Suppressor macrophage (primary cell): ENCODE results near the gene GABRB3.

Experiments
- DNase-seq, 4 experiments: peaks; one replicate each; pipeline ENCODE4 v3.0.0-alpha.2; 2020 to 2022

GABRB3 gene

GRCh38 chr15:26550880-26551279 lies 222.0 kb downstream of the GABRB3 start:
- DNase-seq: no peak

- DNase-seq: no peak
Measured at GRCh38 chr15:26537663-26538062, 235.2 kb downstream of the GABRB3 start.

- no peak for DNase-seq
Measured at GRCh38 chr15:26531489-26531888, 241.4 kb downstream of the GABRB3 start.

- no peak for DNase-seq
Measured at GRCh38 chr15:26525096-26525495, 247.8 kb downstream of the GABRB3 start.

- no peak for DNase-seq
Measured at GRCh38 chr15:26521691-26522198, 251.1 kb downstream of the GABRB3 start.

GRCh38 chr15:26521130-26521529 lies 251.7 kb downstream of the GABRB3 start:
- DNase-seq: no peak

- no peak for DNase-seq
Measured at GRCh38 chr15:26518885-26519284, 254.0 kb downstream of the GABRB3 start.

GRCh38 chr15:26516102-26516980 lies 256.5 kb downstream of the GABRB3 start:
- DNase-seq: no peak

- DNase-seq: no peak
Measured at GRCh38 chr15:26504009-26504408, 268.9 kb downstream of the GABRB3 start.
